HG02970 (cell line): ENCODE measurements around the gene WDR17.

Experiments used
- ATAC-seq: cut with Tn5 transposase; IDR thresholded peaks from one replicate; pipeline ENCODE4 v1.9.1; 2021; ENCODE audit warnings: mild to moderate bottlenecking, moderate library complexity, moderate number of reproducible peaks; ENCODE audit not compliant: unreplicated experiment, low FRiP score

WDR17 gene

GRCh38 chr4:176065435-176066291 is at the start of gene WDR17:
Gene WDR17 (plus strand): TSS chr4:176065841. CDS start chr4:176111581, 45,740 bp downstream.
- peak; percentile 99 for ATAC-seq

- no peak for ATAC-seq
These were observed 49.0 kb upstream of the WDR17 start for GRCh38 chr4:176016601-176017000.

- no peak for ATAC-seq
These were observed 45.1 kb upstream of the WDR17 start for GRCh38 chr4:176020481-176021085.

- ATAC-seq = no peak
These were observed 35.2 kb upstream of the WDR17 start for GRCh38 chr4:176030391-176030790.

GRCh38 chr4:176031922-176032321 is 33.7 kb upstream of the WDR17 start:
- no peak for ATAC-seq

- ATAC-seq = no peak
These were observed 33.2 kb upstream of the WDR17 start for GRCh38 chr4:176032454-176032853.

GRCh38 chr4:176034499-176034898 is 31.1 kb upstream of the WDR17 start:
- no peak for ATAC-seq

GRCh38 chr4:176034936-176035335 is 30.7 kb upstream of the WDR17 start:
- no peak for ATAC-seq

- ATAC-seq = no peak
These were observed 28.9 kb upstream of the WDR17 start for GRCh38 chr4:176036585-176037205.

- ATAC-seq = no peak
These were observed 26.9 kb upstream of the WDR17 start for GRCh38 chr4:176038789-176039188.

- ATAC-seq = no peak
These were observed 23.4 kb upstream of the WDR17 start for GRCh38 chr4:176042195-176042594.

- no peak for ATAC-seq
These were observed 21.6 kb upstream of the WDR17 start for GRCh38 chr4:176043838-176044588.

GRCh38 chr4:176044589-176044951 is 21.1 kb upstream of the WDR17 start:
- no peak for ATAC-seq

GRCh38 chr4:176048631-176049030 is 17.0 kb upstream of the WDR17 start:
- ATAC-seq = no peak

GRCh38 chr4:176052744-176053143 is 12.9 kb upstream of the WDR17 start:
- ATAC-seq = peak; percentile 55

GRCh38 chr4:176053785-176054184 is 11.9 kb upstream of the WDR17 start:
- no peak for ATAC-seq

GRCh38 chr4:176054942-176055341 is 10.7 kb upstream of the WDR17 start:
- ATAC-seq = no peak

GRCh38 chr4:176063718-176064117 is 1.9 kb upstream of the WDR17 start:
- ATAC-seq = no peak

GRCh38 chr4:176064539-176064938 is 1.1 kb upstream of the WDR17 start:
- no peak for ATAC-seq

- no peak for ATAC-seq
These were observed 1.1 kb downstream of the WDR17 start for GRCh38 chr4:176066757-176067156.

GRCh38 chr4:176077561-176077960 is 11.9 kb downstream of the WDR17 start:
- ATAC-seq = no peak
